Raji (cell line): ENCODE results near the gene CLIC5.

ENCODE experiments used
- POLR2A ChIP-seq: IDR thresholded peaks from 2 replicates; pipeline ENCODE4 v1.6.1; 2011; ENCODE audit warnings: low read depth, low read length, control low read depth; ENCODE audit not compliant: insufficient read depth

Gene CLIC5

DNA sequence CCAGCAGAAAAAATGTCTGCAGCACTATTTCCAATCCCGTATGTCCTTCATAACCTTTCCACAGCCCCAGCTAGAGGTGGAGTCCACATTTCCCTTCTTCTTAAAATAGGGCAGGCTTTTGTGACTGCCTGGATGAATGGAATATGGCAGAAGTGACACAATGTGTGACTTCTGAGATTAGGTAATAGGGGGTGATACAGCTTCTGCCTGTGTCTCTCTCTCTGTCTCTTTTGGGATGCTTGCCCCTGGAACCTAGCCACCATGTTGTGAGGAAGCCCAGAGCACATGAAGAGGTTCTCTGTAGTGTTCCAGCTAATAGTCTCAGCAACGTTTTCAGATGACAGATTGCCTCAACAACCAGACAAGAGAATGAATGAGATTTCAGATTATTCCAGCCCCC lies 51.4 kb downstream of the CLIC5 start:
- TF ChIP-seq POLR2A = no peak

DNA sequence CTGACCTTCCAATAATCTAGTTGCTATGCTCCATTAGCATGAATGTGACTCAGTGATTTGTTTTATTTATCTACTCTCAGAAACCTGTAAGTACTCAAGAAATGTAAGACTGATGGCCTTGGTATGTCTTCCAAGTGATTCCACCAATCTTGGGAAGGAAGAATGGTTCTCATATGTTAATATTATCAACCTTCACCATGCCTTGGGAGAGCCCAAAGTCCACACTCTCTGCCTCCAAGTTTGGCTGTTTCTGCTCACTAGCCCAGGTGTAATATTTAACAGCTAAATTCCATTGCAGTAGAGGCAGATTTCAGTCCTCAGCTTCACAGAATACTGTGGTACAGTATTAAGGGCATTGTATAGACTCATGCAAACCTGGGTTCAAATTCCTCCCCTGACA lies 51.8 kb downstream of the CLIC5 start:
- TF ChIP-seq POLR2A = no peak

GRCh38 chr6:45961125-45961524 lies 54.5 kb downstream of the CLIC5 start:
- TF ChIP-seq POLR2A = no peak

DNA sequence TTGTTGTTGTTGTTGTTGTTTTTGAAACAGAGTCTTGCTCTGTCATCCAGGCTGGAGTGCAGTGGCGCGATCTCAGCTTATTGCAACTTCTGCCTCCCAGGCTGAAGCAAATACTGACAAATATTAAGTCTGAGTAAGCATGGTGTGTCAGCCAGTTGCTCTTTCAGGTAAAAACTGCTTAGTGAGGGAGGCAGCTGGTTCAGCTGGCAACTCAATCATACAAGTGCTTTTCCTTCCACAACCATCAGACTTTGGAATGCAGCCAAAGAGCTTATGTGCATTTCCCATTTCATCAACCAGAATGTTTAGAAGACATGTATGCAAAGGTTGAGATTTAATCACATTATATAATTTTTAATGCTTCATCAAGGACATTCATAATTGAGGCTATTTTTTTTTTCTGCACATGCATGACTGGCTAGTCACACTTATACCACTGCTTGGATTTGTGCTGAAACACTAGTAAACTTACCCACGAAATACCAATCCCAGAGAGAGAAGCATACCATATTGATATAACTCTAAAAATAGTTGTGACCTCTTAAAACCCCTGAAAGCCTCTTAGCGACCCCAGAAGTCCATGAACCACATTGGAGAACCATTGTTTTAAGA lies 56.0 kb downstream of the CLIC5 start:
- TF ChIP-seq POLR2A = no peak

- no peak for TF ChIP-seq POLR2A
Observed at GRCh38 chr6:45956663-45957062, 59.0 kb downstream of the CLIC5 start.

GRCh38 chr6:45956176-45956575 lies 59.5 kb downstream of the CLIC5 start:
- TF ChIP-seq POLR2A = no peak

GRCh38 chr6:45955597-45955996 lies 60.1 kb downstream of the CLIC5 start:
- no peak for TF ChIP-seq POLR2A

- TF ChIP-seq POLR2A = no peak
Observed at GRCh38 chr6:45952546-45952945, 63.1 kb downstream of the CLIC5 start.

- no peak for TF ChIP-seq POLR2A
Observed at GRCh38 chr6:45952168-45952529, 63.5 kb downstream of the CLIC5 start.

DNA sequence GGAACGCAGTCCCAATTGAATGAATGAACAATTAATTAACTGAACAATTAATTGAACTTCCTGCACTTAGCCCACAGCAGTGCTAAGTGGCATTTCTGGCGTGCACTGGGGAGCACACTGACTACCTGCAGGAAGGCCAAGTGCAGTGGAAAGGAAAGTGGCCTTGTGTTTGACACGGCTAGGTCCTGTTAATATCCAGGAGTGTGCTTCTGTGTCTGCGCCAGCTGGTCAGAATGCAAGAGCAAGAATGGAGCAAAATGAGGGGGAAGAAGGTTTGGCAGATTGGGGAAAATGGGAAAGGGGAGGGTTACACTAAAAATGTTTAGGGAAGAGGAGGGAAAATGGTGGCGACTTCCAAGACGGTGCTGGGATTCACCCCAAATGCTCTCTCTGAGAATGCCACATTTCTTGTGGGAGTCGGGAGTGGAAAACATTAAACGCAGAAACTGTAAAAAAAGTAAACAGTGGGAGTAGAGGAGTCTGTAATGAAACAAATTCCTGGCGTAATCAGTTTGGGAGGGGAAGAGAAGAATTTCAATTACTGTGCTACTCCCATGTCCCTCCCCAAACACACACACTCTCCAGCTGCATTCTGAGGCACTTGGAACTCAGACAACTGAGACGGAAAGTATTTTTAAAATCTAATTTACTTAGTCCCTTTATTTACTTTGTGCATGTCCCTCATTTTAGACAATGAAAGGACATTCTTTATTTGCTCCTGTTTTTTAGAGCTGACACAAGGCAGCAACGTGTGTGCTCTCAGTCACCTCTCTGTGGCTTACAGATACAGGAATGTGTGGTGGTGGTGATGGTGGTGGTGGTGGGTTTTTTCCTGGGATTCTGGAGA lies 64.1 kb downstream of the CLIC5 start:
- no peak for TF ChIP-seq POLR2A

GRCh38 chr6:45949256-45949655 lies 66.4 kb downstream of the CLIC5 start:
- no peak for TF ChIP-seq POLR2A

DNA sequence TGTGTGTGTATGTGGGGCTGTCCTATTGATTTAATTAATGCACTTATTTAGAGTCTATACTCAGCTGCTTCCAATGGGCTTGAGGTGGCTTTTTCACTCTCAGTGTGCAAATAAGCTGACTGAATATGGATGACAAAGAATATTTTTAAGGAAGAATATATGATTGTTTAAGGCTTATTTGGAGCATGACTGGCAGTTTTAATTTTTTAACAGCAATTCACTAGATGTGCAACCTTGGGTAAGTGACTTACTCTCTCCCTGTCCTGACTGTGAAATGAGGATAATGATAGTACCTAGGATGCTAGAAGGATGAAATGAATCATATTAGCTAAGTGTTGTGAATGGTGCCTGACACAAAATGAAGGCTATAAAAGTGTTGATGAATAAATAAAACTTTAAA lies 67.9 kb downstream of the CLIC5 start:
- no peak for TF ChIP-seq POLR2A

DNA sequence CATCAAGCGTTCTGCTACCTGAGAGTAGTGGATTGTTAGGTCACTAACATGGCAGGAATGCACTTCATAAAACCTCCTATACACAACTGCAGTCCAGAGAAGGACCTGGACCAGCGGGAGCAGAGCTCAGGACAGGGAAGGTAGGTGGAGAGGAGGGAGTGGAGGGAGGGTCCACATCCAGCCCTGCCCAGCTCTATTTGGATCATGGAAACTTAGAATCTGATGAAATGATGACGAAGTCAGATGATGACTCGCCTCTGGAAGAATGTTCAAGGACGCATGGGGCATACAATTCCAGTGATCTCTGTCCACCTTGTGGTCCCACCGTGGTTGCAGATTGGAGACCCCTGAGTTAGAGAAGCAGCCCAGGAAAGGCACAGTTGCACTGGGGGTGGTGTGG lies 68.8 kb downstream of the CLIC5 start:
- TF ChIP-seq POLR2A = no peak

DNA sequence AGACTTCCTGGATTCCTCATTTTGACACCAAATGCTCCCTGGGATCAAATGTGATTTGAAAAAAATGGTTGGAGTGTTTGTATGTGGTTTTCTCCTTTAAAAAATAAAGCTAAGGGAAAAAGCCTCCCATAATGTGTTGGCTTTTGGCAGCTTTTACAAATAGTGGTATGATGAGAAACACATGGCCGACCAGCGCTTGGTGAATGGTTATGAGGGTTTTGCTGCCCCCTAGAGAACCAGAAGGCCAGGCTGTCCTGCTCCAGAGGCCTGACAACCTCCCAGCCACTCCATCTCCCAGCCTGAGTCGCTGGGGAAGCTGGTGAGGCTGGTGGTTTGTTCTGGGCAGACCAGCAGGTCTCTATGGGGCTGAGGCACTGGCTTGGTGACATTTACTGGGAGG lies 69.3 kb downstream of the CLIC5 start:
- TF ChIP-seq POLR2A = no peak

DNA sequence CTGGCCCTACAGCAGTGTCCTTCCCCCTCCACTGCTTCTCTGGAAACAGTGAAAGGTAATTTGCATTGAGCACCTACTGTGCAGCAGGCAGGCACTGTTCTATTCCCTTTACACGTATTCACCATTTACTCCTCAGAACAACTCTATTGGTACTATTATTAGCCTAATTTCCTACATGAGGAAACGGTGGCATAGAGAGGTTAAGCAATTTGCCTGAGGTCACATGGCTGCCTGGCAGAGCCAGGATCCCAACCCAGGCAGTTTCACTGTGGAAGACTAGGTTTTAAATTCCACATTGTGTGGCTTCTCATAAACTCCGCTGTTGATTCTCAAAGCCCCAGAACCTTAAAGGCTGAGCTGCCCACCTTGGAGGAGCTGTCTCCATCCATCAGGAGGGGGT lies 72.7 kb downstream of the CLIC5 start:
- no peak for TF ChIP-seq POLR2A

DNA sequence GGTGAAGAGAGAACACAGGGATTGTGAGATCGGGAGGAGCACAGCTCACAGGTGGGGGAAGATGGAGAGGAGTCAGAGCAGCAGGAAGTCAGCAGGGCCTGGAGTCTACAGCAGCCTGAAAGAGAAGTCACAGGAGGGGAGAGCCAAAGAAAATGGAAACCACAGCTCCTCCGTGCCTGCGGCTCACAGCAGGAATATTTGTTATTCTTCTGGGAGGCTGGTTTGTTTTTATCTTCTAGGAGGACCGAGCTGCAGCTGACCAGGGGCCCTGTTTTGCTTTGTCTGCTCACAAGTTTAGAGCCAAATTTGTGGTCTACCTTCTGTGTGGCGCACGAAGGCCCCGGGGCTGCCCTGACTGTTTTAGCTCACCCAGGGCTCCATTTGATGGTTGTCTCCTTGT lies 81.8 kb downstream of the CLIC5 start:
- TF ChIP-seq POLR2A = no peak

DNA sequence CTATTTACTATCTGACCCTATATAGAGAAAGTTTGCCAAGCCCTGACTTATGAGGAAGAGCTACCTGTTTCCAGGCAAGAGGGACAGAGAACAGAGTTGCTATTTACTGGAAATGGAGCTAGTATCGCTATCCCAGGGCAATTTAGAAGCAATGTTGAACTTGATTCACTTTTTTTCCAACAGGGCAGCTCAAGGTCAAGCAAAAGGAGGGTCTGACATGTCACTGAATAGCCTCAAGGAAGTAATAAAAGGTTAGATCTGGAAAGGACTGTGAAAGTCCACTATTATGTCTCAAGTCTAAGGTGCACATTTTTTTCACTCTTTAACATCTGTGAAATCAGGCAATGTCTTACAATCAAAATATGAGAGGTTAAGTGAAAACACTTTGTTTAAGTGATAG lies 84.4 kb downstream of the CLIC5 start:
- TF ChIP-seq POLR2A = no peak
